AG04450 (cell line): ENCODE data around the gene SHISAL2B. TPM values are rescaled to one million over a fixed set of nuclear protein-coding genes. Genes with fewer than 3 reads are reported as not detected.
A peak's percentile ranks its signal among the peaks of the same experiment; 100 is the strongest.

Experiments used
- CTCF ChIA-PET: fragments of 300-600, 350-600 bp; formaldehyde crosslinking; extraction: SDS; loops from one replicate; lab custom pipeline; 2022; ENCODE audit warnings: antibody characterized with exemption, inconsistent platforms; lab: Charles Lee
- POLR2A ChIA-PET: fragments of 350-600 bp; formaldehyde crosslinking; extraction: SDS; loops from one replicate; lab custom pipeline; 2021; ENCODE audit warnings: antibody characterized with exemption, inconsistent platforms; lab: Yijun Ruan, JAX
- DNase-seq: peaks from one replicate; pipeline ENCODE4 v3.0.0-alpha.2; 2011; ENCODE audit warnings: low read depth, low spot score
- H3K27ac ChIP-seq: one replicate; pipeline ENCODE4 v1.5.1; 2012; ENCODE audit warnings: low read depth, low read length, control low read depth
- H3K27me3 ChIP-seq: one replicate; pipeline ENCODE4 v1.6.0; 2012; ENCODE audit warnings: low read length; ENCODE audit not compliant: control insufficient read depth, insufficient read depth
- H3K4me3 ChIP-seq: 2 replicates; pipeline ENCODE4 v1.5.1; 2011; ENCODE audit warnings: mild to moderate bottlenecking, low read depth, low read length, control low read depth
- H3K9me3 ChIP-seq: 2 replicates; pipeline ENCODE4 v1.5.1; 2012; ENCODE audit warnings: low read length; ENCODE audit not compliant: control insufficient read depth, insufficient read depth
- CTCF ChIP-seq: IDR thresholded peaks from 2 replicates; pipeline ENCODE4 v1.5.1; 2011; ENCODE audit warnings: low read depth, low read length, control low read depth, inconsistent platforms
- polyA plus RNA-seq: library from polyadenylated mRNA; depleted of rRNA; stranded (reverse); fragments of >200 nt; gene quantifications from 2 replicates; pipeline ENCODE4 v1.2.3, GENCODE V29; 2011; rRNA removed

Gene SHISAL2B
- polyA plus RNA-seq, 1 experiment: not detected

- Histone ChIP-seq H3K27ac (no peak overlapping the region), H3K27me3 (no peaks in the 10 kb centered on the region), H3K4me3 (no peak overlapping the region), H3K9me3 (no peaks in the 10 kb centered on the region)
- no peak for TF ChIP-seq CTCF
- POLR2A ChIA-PET: no interaction called here
- CTCF ChIA-PET: no interaction called here
- no peak for DNase-seq
Observed at GRCh38 chr5:64759960-64760660, 69.8 kb downstream of the SHISAL2B start.

GRCh38 chr5:64763948-64764503 lies 73.7 kb downstream of the SHISAL2B start:
- DNase-seq: no peak
- ChIA-PET CTCF (interaction anchor here (2.8 kb wide), 1 partner anchor 20 kb away, joined by 9 read pairs; no protein-coding TSS in a partner anchor), POLR2A (no interaction called here)
- Histone ChIP-seq H3K9me3 (no peaks in the 10 kb centered on the region), H3K27ac (no peak overlapping the region), H3K27me3 (no peaks in the 10 kb centered on the region), H3K4me3 (no peak overlapping the region)
- TF ChIP-seq CTCF: no peak

- H3K27ac ChIP-seq: no peak overlapping the region
- ChIA-PET POLR2A (no interaction called here), CTCF (interaction anchor here (1.2 to 2.5 kb wide), 2 partner anchors 19 to 131 kb away, joined by 4 to 6 read pairs; no protein-coding TSS in a partner anchor)
- no peak for TF ChIP-seq CTCF
- H3K4me3 ChIP-seq: no peak overlapping the region
- DNase-seq: no peak
- H3K9me3 ChIP-seq: no peaks in the 10 kb centered on the region
- no peaks in the 10 kb centered on the region for H3K27me3 ChIP-seq
Observed at GRCh38 chr5:64765804-64766504, 75.7 kb downstream of the SHISAL2B start.

- Histone ChIP-seq H3K4me3 (peak overlapping the region; percentile 96), H3K27ac (no peak overlapping the region), H3K9me3 (no peaks in the 10 kb centered on the region), H3K27me3 (no peaks in the 10 kb centered on the region)
- TF ChIP-seq CTCF: no peak
- ChIA-PET POLR2A (no interaction called here), CTCF (interaction anchor here (2.5 kb wide), 1 partner anchor 132 kb away, joined by 6 read pairs; no protein-coding TSS in a partner anchor)
- no peak for DNase-seq
Observed at GRCh38 chr5:64766941-64767340, 76.6 kb downstream of the SHISAL2B start.

Other genes starting within 250 kb of the SHISAL2B start
- gene RGS7BP, start 184.5 kb upstream of the SHISAL2B start, polyA plus RNA-seq: not detected in 2 replicates
- gene SREK1IP1, start 78.2 kb downstream of the SHISAL2B start, polyA plus RNA-seq: 3.7 and 3.8 TPM in 2 replicates
- 23.2 and 39.5 TPM in 2 replicates for gene CWC27, start 78.4 kb downstream of the SHISAL2B start, polyA plus RNA-seq